HUES64 (cell line): ENCODE results near the gene SMYD3.
"Not testable (repeated sequence)": the region's sequence is repeated elsewhere in the genome, so short reads cannot be mapped to it uniquely, and the experiment has no call there.

Source experiments
- H3K27ac ChIP-seq: 2 replicates; pipeline ENCODE4 v1.7.0; 2013; ENCODE audit warnings: low read depth, low read length, inconsistent platforms
- H3K27me3 ChIP-seq: 2 replicates; pipeline ENCODE4 v1.6.1; 2013; ENCODE audit warnings: mild to moderate bottlenecking, low read length; ENCODE audit not compliant: insufficient read depth
- H3K36me3 ChIP-seq: 2 replicates; pipeline ENCODE4 v1.6.1; 2013; ENCODE audit warnings: mild to moderate bottlenecking, low read length; ENCODE audit not compliant: insufficient read depth
- H3K4me1 ChIP-seq: 2 replicates; pipeline ENCODE4 v1.6.1; 2013; ENCODE audit warnings: mild to moderate bottlenecking, low read length, moderate library complexity; ENCODE audit not compliant: insufficient read depth
- H3K4me3 ChIP-seq: 2 replicates; pipeline ENCODE4 v1.5.1; 2013; ENCODE audit warnings: mild to moderate bottlenecking, low read length, moderate library complexity
- H3K9ac ChIP-seq: 2 replicates; pipeline ENCODE4 v1.6.1; 2013; ENCODE audit warnings: mild to moderate bottlenecking, low read depth, low read length
- H3K9me3 ChIP-seq: 2 replicates; pipeline ENCODE4 v1.6.1; 2013; ENCODE audit warnings: low read depth, low read length; ENCODE audit not compliant: insufficient read depth
- WGBS: fragments of 150-250, 120-280 bp; methylation state at CpG from one replicate; pipeline ENCODE4 v1.1.7; 2013; ENCODE audit warnings: missing lambda C conversion rate; 5-methylcytosine and 5-hydroxymethylcytosine counted together

SMYD3 gene

GRCh38 chr1:245961137-245961540 lies 545.9 kb downstream of the SMYD3 start:
- no peaks in the 10 kb centered on the region for H3K4me1 ChIP-seq
- H3K9ac ChIP-seq, result no peak overlapping the region
- no peaks in the 10 kb centered on the region for H3K9me3 ChIP-seq
- 93% methylated on average over 3 of the region's 3 CpGs for WGBS
- H3K4me3 ChIP-seq, result no peak overlapping the region
- H3K27me3 ChIP-seq, result no peaks in the 10 kb centered on the region
- H3K27ac ChIP-seq, result no peak overlapping the region
- no peaks in the 10 kb centered on the region for H3K36me3 ChIP-seq

- no peak overlapping the region for H3K27ac ChIP-seq
- H3K36me3 ChIP-seq, result no peaks in the 10 kb centered on the region
- WGBS, result 99% methylated on average over 4 of the region's 4 CpGs
- no peak overlapping the region for H3K4me3 ChIP-seq
- H3K27me3 ChIP-seq, result no peaks in the 10 kb centered on the region
- no peaks in the 10 kb centered on the region for H3K4me1 ChIP-seq
- no peaks in the 10 kb centered on the region for H3K9me3 ChIP-seq
- no peak overlapping the region for H3K9ac ChIP-seq
These were observed 546.9 kb downstream of the SMYD3 start for GRCh38 chr1:245960171-245960570.

GRCh38 chr1:245958016-245958415 lies 549.1 kb downstream of the SMYD3 start:
- WGBS, result 92% methylated on average over 6 of the region's 6 CpGs
- Histone ChIP-seq H3K36me3 (no peaks in the 10 kb centered on the region), H3K27me3 (no peaks in the 10 kb centered on the region), H3K9me3 (no peaks in the 10 kb centered on the region), H3K4me1 (no peaks in the 10 kb centered on the region; the same call in 1 of the 2 replicates), H3K9ac (no peak overlapping the region), H3K4me3 (no peak overlapping the region), H3K27ac (no peak overlapping the region)

- H3K4me3 ChIP-seq, result no peak overlapping the region
- no peaks in the 10 kb centered on the region for H3K9me3 ChIP-seq
- no peaks in the 10 kb centered on the region for H3K27me3 ChIP-seq
- no peak overlapping the region for H3K9ac ChIP-seq
- 93% methylated on average over 7 of the region's 7 CpGs for WGBS
- H3K27ac ChIP-seq, result no peak overlapping the region
- no peaks in the 10 kb centered on the region for H3K36me3 ChIP-seq
- no peaks in the 10 kb centered on the region; the same call in 1 of the 2 replicates for H3K4me1 ChIP-seq
These were observed 549.7 kb downstream of the SMYD3 start for GRCh38 chr1:245957427-245957826.

- Histone ChIP-seq H3K4me3 (no peak overlapping the region), H3K9ac (no peak overlapping the region), H3K36me3 (no peaks in the 10 kb centered on the region), H3K4me1 (no peaks in the 10 kb centered on the region; the same call in 1 of the 2 replicates), H3K9me3 (no peaks in the 10 kb centered on the region), H3K27ac (no peak overlapping the region), H3K27me3 (no peaks in the 10 kb centered on the region)
- WGBS, result 99% methylated on average over 4 of the region's 4 CpGs
These were observed 550.9 kb downstream of the SMYD3 start for GRCh38 chr1:245956225-245956624.

GRCh38 chr1:245953876-245954660 lies 553.0 kb downstream of the SMYD3 start:
- WGBS, result 87% methylated on average over 5 of the region's 8 CpGs
- no peaks in the 10 kb centered on the region; the same call in 1 of the 2 replicates for H3K4me1 ChIP-seq
- H3K9me3 ChIP-seq, result no peaks in the 10 kb centered on the region
- no peaks in the 10 kb centered on the region for H3K27me3 ChIP-seq
- no peak overlapping the region for H3K4me3 ChIP-seq
- no peak overlapping the region for H3K9ac ChIP-seq
- no peak overlapping the region for H3K27ac ChIP-seq
- H3K36me3 ChIP-seq, result no peaks in the 10 kb centered on the region

- WGBS, result 91% methylated on average over 7 of the region's 7 CpGs
- no peaks in the 10 kb centered on the region for H3K9me3 ChIP-seq
- no peaks in the 10 kb centered on the region; the same call in 1 of the 2 replicates for H3K4me1 ChIP-seq
- H3K27ac ChIP-seq, result no peak overlapping the region
- H3K9ac ChIP-seq, result no peak overlapping the region
- no peaks in the 10 kb centered on the region for H3K36me3 ChIP-seq
- no peak overlapping the region for H3K4me3 ChIP-seq
- H3K27me3 ChIP-seq, result no peaks in the 10 kb centered on the region
These were observed 554.6 kb downstream of the SMYD3 start for GRCh38 chr1:245952383-245953026.

- Histone ChIP-seq H3K27me3 (no peaks in the 10 kb centered on the region), H3K27ac (no peak overlapping the region), H3K4me1 (no peaks in the 10 kb centered on the region; the same call in 1 of the 2 replicates), H3K36me3 (no peaks in the 10 kb centered on the region), H3K4me3 (no peak overlapping the region), H3K9ac (no peak overlapping the region), H3K9me3 (peaks cover 5% of the 10 kb centered on the region; the same call in 1 of the 2 replicates)
- 89% methylated on average over 7 of the region's 7 CpGs for WGBS
These were observed 558.3 kb downstream of the SMYD3 start for GRCh38 chr1:245948786-245949185.

- H3K9ac ChIP-seq, result no peak overlapping the region
- no peaks in the 10 kb centered on the region for H3K36me3 ChIP-seq
- peaks cover 5% of the 10 kb centered on the region; the same call in 1 of the 2 replicates for H3K9me3 ChIP-seq
- H3K4me3 ChIP-seq, result no peak overlapping the region
- no peak overlapping the region for H3K27ac ChIP-seq
- no peaks in the 10 kb centered on the region for H3K27me3 ChIP-seq
- no peaks in the 10 kb centered on the region for H3K4me1 ChIP-seq
- 89% methylated on average over 10 of the region's 10 CpGs for WGBS
These were observed 560.2 kb downstream of the SMYD3 start for GRCh38 chr1:245946905-245947304.

- 100% methylated on average over 1 of the region's 1 CpG for WGBS
These were observed 561.9 kb downstream of the SMYD3 start for GRCh38 chr1:245945136-245945535.

GRCh38 chr1:245942856-245943255 lies 564.2 kb downstream of the SMYD3 start:
- no peak overlapping the region for H3K27ac ChIP-seq
- peaks cover 5% of the 10 kb centered on the region; the same call in 1 of the 2 replicates for H3K4me1 ChIP-seq
- WGBS, result 88% methylated on average over 3 of the region's 3 CpGs
- no peak overlapping the region for H3K9ac ChIP-seq
- H3K36me3 ChIP-seq, result no peaks in the 10 kb centered on the region
- no peaks in the 10 kb centered on the region for H3K27me3 ChIP-seq
- no peak overlapping the region for H3K4me3 ChIP-seq
- peaks cover 5% of the 10 kb centered on the region; the same call in 1 of the 2 replicates for H3K9me3 ChIP-seq

More at GRCh38 chr1:245945136-245945535, 561.9 kb downstream of the SMYD3 start:
- H3K9ac ChIP-seq, H3K4me1 ChIP-seq, H3K36me3 ChIP-seq, H3K4me3 ChIP-seq, H3K9me3 ChIP-seq, H3K27me3 ChIP-seq, H3K27ac ChIP-seq: not testable (repeated sequence)
